Caco-2 (cell line): Measurements from ENCODE around the gene FAM181A. TPM values are rescaled to one million over a fixed set of nuclear protein-coding genes. Genes with fewer than 3 reads are reported as not detected.

Source experiments
- BruUV-seq: library from RNA; stranded (reverse); fragments of 400-500 nt; replicated peaks from 2 replicates; lab custom pipeline; 2021; lab: Mats Ljungman, UMichigan
- CTCF ChIA-PET: fragments of 300-600 bp; sonication (Branson Sonifier 250); formaldehyde crosslinking; loops from one replicate; lab custom pipeline; 2022; ENCODE audit warnings: antibody characterized with exemption; lab: Charles Lee
- POLR2A ChIA-PET: fragments of 300-600 bp; sonication (Branson Sonifier 250); formaldehyde crosslinking; loops from one replicate; lab custom pipeline; 2022; ENCODE audit warnings: antibody characterized with exemption; lab: Charles Lee
- DNase-seq, 2 experiments: peaks; one replicate each; pipeline versions ENCODE4 v3.0.0 to v3.0.0-alpha.2; 2020 to 2022
- H3K27me3 ChIP-seq: replicated peaks from 2 replicates; pipeline ENCODE4 v1.6.0; 2011; ENCODE audit warnings: low read length; ENCODE audit not compliant: control insufficient read depth, insufficient read depth
- H3K36me3 ChIP-seq: 2 replicates; pipeline ENCODE4 v1.5.1; 2011; ENCODE audit warnings: low read length; ENCODE audit not compliant: control insufficient read depth, insufficient read depth
- H3K4me1 ChIP-seq: fragments of 250-450 bp; sonication (Bioruptor Pico); 2 replicates; pipeline ENCODE4 v1.5.1; 2020; ENCODE audit warnings: mild to moderate bottlenecking
- H3K4me3 ChIP-seq: 2 replicates; pipeline ENCODE4 v1.5.1; 2011; ENCODE audit warnings: low read depth, mild to moderate bottlenecking, control low read depth, low read length
- H3K9me3 ChIP-seq: fragments of 250-450 bp; sonication (Bioruptor Pico); 2 replicates; pipeline ENCODE4 v1.5.1; 2020; ENCODE audit warnings: mild to moderate bottlenecking, moderate library complexity
- H3K27ac Mint-ChIP-seq: one replicate; pipeline ENCODE4 v1.8.0; 2022; ENCODE audit warnings: mixed read lengths; ENCODE audit not compliant: unreplicated experiment
- H3K27me3 Mint-ChIP-seq: one replicate; pipeline ENCODE4 v1.8.0; 2022; ENCODE audit warnings: mixed read lengths; ENCODE audit not compliant: insufficient read depth, unreplicated experiment
- H3K36me3 Mint-ChIP-seq: one replicate; pipeline ENCODE4 v1.8.0; 2022; ENCODE audit warnings: mild to moderate bottlenecking, mixed read lengths; ENCODE audit not compliant: insufficient read depth, unreplicated experiment
- H3K4me1 Mint-ChIP-seq: one replicate; pipeline ENCODE4 v1.8.0; 2022; ENCODE audit warnings: low read depth, mixed read lengths; ENCODE audit not compliant: unreplicated experiment
- H3K4me3 Mint-ChIP-seq: one replicate; pipeline ENCODE4 v1.8.0; 2022; ENCODE audit warnings: mild to moderate bottlenecking, moderate library complexity, mixed read lengths; ENCODE audit not compliant: unreplicated experiment
- H3K9me3 Mint-ChIP-seq: one replicate; pipeline ENCODE4 v1.8.0; 2022; ENCODE audit warnings: mixed read lengths; ENCODE audit not compliant: unreplicated experiment
- CTCF ChIP-seq, 2 experiments: fragments of 200-600 bp in 1 of 2; IDR thresholded peaks; 1 replicate in 1 of 2; 2 replicates in 1 of 2; pipeline versions ENCODE4 v1.5.1 to v1.8.0; 2011 to 2022; ENCODE audit warnings: antibody characterized with exemption in 1 of 2, control low read depth in 1 of 2, inconsistent platforms in 1 of 2, low read depth in 1 of 2, low read length in 1 of 2, mild to moderate bottlenecking in 1 of 2, moderate library complexity in 1 of 2; ENCODE audit not compliant: insufficient read depth in 1 of 2, severe bottlenecking in 1 of 2, unreplicated experiment in 1 of 2
- intact Hi-C: fragments of 100-400 bp; cut with micrococcal nuclease; formaldehyde crosslinking; loops from one replicate; pipeline ENCODE4 v1.10.0; 2022; ENCODE audit not compliant: unreplicated experiment
- total RNA-seq: library from RNA; stranded (reverse); gene quantifications from 2 replicates; pipeline ENCODE4 v1.2.3, GENCODE V29; 2022

FAM181A gene
- total RNA-seq, 1 experiment from 2014 or later = not detected

- no TSS peak for BruUV-seq
- no peak overlapping the region for H3K4me3 Mint-ChIP-seq
- Histone ChIP-seq H3K9me3 (no peaks in the 10 kb centered on the region), H3K27me3 (no peaks in the 10 kb centered on the region), H3K4me3 (no peak overlapping the region), H3K4me1 (no peaks in the 10 kb centered on the region), H3K36me3 (no peaks in the 10 kb centered on the region)
- ChIA-PET POLR2A (no interaction called here), CTCF (no interaction called here)
- DNase-seq = no peak
- no peaks in the 10 kb centered on the region for H3K9me3 Mint-ChIP-seq
- no peaks in the 10 kb centered on the region for H3K27me3 Mint-ChIP-seq
- intact Hi-C loops = no loop called here
- H3K27ac Mint-ChIP-seq = no peak overlapping the region
- H3K4me1 Mint-ChIP-seq = no peaks in the 10 kb centered on the region
- no peaks in the 10 kb centered on the region for H3K36me3 Mint-ChIP-seq
- no peak for TF ChIP-seq CTCF (IDR thresholded peaks at IDR 0.05; ENCODE audit: insufficient read depth in 1 of 2, low read depth in 1 of 2, low read length in 1 of 2, severe bottlenecking in 1 of 2, unreplicated experiment in 1 of 2)
Observed at GRCh38 chr14:93974833-93975232, 47.7 kb downstream of the FAM181A start.

GRCh38 chr14:93975791-93976476 lies 48.8 kb downstream of the FAM181A start:
- Mint-ChIP-seq H3K9me3 (no peaks in the 10 kb centered on the region), H3K4me3 (no peak overlapping the region), H3K4me1 (no peaks in the 10 kb centered on the region), H3K36me3 (no peaks in the 10 kb centered on the region), H3K27ac (no peak overlapping the region), H3K27me3 (no peaks in the 10 kb centered on the region)
- intact Hi-C loops = no loop called here
- ChIA-PET POLR2A (no interaction called here), CTCF (no interaction called here)
- Histone ChIP-seq H3K27me3 (no peaks in the 10 kb centered on the region), H3K4me3 (no peak overlapping the region), H3K4me1 (no peaks in the 10 kb centered on the region), H3K36me3 (no peaks in the 10 kb centered on the region), H3K9me3 (no peaks in the 10 kb centered on the region)
- TF ChIP-seq CTCF (IDR thresholded peaks at IDR 0.05; ENCODE audit: insufficient read depth in 1 of 2, low read depth in 1 of 2, low read length in 1 of 2, severe bottlenecking in 1 of 2, unreplicated experiment in 1 of 2) = no peak
- no TSS peak for BruUV-seq
- no peak for DNase-seq

GRCh38 chr14:93976477-93977057 lies 49.4 kb downstream of the FAM181A start, which contains the start of gene ASB2:
TSS of gene ASB2 (minus strand) at chr14:93976570. CDS start at chr14:93964539, 12,031 bp downstream.
- ChIA-PET CTCF (no interaction called here), POLR2A (no interaction called here)
- H3K27ac Mint-ChIP-seq = no peak within 1 kb of the TSS
- Histone ChIP-seq H3K9me3 (no peaks in the 10 kb centered on the region), H3K27me3 (no peaks in the 10 kb centered on the region), H3K36me3 (no peaks in the 10 kb centered on the region), H3K4me3 (no peak within 1 kb of the TSS), H3K4me1 (no peaks in the 10 kb centered on the region)
- no peak for DNase-seq
- H3K27me3 Mint-ChIP-seq = no peaks in the 10 kb centered on the region
- no peaks in the 10 kb centered on the region for H3K9me3 Mint-ChIP-seq
- no peaks in the 10 kb centered on the region for H3K4me1 Mint-ChIP-seq
- TF ChIP-seq CTCF (IDR thresholded peaks at IDR 0.05; ENCODE audit: insufficient read depth in 1 of 2, low read depth in 1 of 2, low read length in 1 of 2, severe bottlenecking in 1 of 2, unreplicated experiment in 1 of 2) = no peak
- BruUV-seq = no TSS peak
- H3K4me3 Mint-ChIP-seq = no peak within 1 kb of the TSS
- intact Hi-C loops = no loop called here
- H3K36me3 Mint-ChIP-seq = no peaks in the 10 kb centered on the region
